ENCODE measurements around the gene SBDS. TPM values are rescaled to one million over a fixed set of nuclear protein-coding genes. Genes with fewer than 3 reads are reported as not detected.
"Not testable (repeated sequence)": the region's sequence is repeated elsewhere in the genome, so short reads cannot be mapped to it uniquely, and the experiment has no call there.

The SBDS gene
- total and polyA plus RNA-seq, 2 of the 4 experiments (the other 2 are of a cell fraction), result 43.0 to 65.7 TPM

DNA sequence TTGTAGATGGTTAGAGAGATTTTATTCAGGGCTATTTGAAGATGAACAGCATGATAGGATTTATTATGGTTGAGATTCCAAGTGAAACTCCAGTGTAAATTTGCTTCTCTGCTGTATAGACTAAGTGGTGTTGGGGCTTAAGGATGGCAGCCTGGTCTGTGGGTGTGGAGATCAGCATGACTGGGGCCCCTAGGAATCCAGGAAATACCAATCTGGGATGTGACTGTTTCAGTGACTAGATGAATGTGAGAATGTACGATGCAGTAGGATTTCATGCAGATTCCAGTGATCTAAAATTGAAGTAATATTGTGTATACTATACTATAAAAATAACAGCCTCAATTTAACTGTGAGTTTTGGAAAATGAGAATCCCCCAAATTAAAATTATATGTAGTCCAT, 30.1 kb upstream of the SBDS start:
- Histone ChIP-seq H2BK20ac (ENCODE audit: low read depth, low read length) (peak overlapping the region; percentile 67; the same call in 1 of the 2 replicates), H3K23ac (ENCODE audit: low read depth, low read length) (peak overlapping the region; percentile 31; the same call in 1 of the 2 replicates), H3K36me3 (ENCODE audit: control insufficient read depth, insufficient read depth, low read length) (peaks cover 18% of the 10 kb centered on the region), H2BK120ac (ENCODE audit: low read depth, low read length) (peak overlapping the region; percentile 88; the same call in 1 of the 2 replicates), H3K14ac (replicated peaks; ENCODE audit: low read depth, low read length) (peak overlapping the region; percentile 99), H3K27ac (ENCODE audit: insufficient read depth, low read length) (peak overlapping the region; percentile 84; the same call in 1 of the 2 replicates), H3K4ac (ENCODE audit: low read depth, low read length) (peak overlapping the region; percentile 94; the same call in 1 of the 2 replicates), H4K8ac (ENCODE audit: low read depth in 2 of 2, low read length in 2 of 2) (peak overlapping the region in 1 of 2 experiments; percentile 99; a peak in 2 of 4 replicates), H2BK15ac (ENCODE audit: low read depth, low read length) (peak overlapping the region; percentile 92; the same call in 1 of the 3 replicates), H4K91ac (ENCODE audit: insufficient read depth, low read depth, low read length) (0 out of 2 replicates have a peak overlapping the region, but pooled peaks have one; percentile 94), H2BK5ac (ENCODE audit: low read depth, low read length, poor library complexity, severe bottlenecking) (peak overlapping the region; percentile 88), H3K9ac (ENCODE audit: low read depth, low read length) (peak overlapping the region; percentile 23; the same call in 1 of the 2 replicates), H3K79me1 (ENCODE audit: low read depth in 1 of 2, low read length in 2 of 2) (peaks cover 11 to 14% of the 10 kb centered on the region in 2 experiments)
- H4K5ac ChIP-seq (ENCODE audit: low read depth, low read length); H3K18ac ChIP-seq (ENCODE audit: low read depth, low read length); H4K20me1 ChIP-seq (ENCODE audit: insufficient read depth, low read length); H3K4me2 ChIP-seq (ENCODE audit: low read depth, low read length); H2AK5ac ChIP-seq (ENCODE audit: low read depth, low read length); H3K4me3 ChIP-seq (ENCODE audit: insufficient read depth, low read depth, low read length); H3K4me1 ChIP-seq (ENCODE audit: control insufficient read depth, insufficient read depth, low read length); BruUV-seq (replicated peaks); H3K9me1 ChIP-seq (ENCODE audit: insufficient read depth, low read length); H2AK9ac ChIP-seq (replicated peaks; ENCODE audit: low read depth, low read length, poor library complexity); in situ Hi-C loops (cut with MboI; ENCODE audit: low sequenced_read_pairs); dilution Hi-C loops (cut with HindIII; ENCODE audit: low sequenced_read_pairs, unreplicated experiment); POLR2A ChIA-PET (ENCODE audit: unreplicated experiment); H2AFZ ChIP-seq (replicated peaks; ENCODE audit: low read length, poor library complexity); H3K9me3 ChIP-seq (ENCODE audit: control insufficient read depth, insufficient read depth, low read length); intact Hi-C loops (cut with micrococcal nuclease); H3K27me3 ChIP-seq (ENCODE audit: control insufficient read depth, insufficient read depth, low read length); H3K56ac ChIP-seq (ENCODE audit: extremely low read depth, insufficient read depth, low read length): not testable (repeated sequence)
- CTCF ChIA-PET, result interaction anchor here (1.0 kb wide), 1 partner anchor 9 kb away, joined by 3 read pairs; no protein-coding TSS in a partner anchor
- no CpG with 5 or more reads among the region's 1 CpG for WGBS, 2 experiments (ENCODE audit: extremely low coverage in 2 of 2, insufficient read length in 1 of 2)
- ATAC-seq (ENCODE audit: low read depth), result peak; percentile 99
- DNase-seq, result peak; percentile 73

Data from IMR-90 (cell line).